Uterus (tissue), 4 donors: Measurements from ENCODE around the gene ANKS6. TPM values are rescaled to one million over a fixed set of nuclear protein-coding genes. Genes with fewer than 3 reads are reported as not detected.

Experiments used
- DNase-seq, 2 donors: peaks; one replicate each; pipeline ENCODE4 v3.0.0-alpha.2; 2019 to 2020
- H3K27ac ChIP-seq, 2 donors: fragments of 200-600 bp; sonication (generic); 1 replicate in 1 of 2; 2 replicates in 1 of 2; pipeline ENCODE4 v1.5.1; 2016 to 2018
- H3K27me3 ChIP-seq, 2 donors: fragments of 200-600 bp; sonication (generic); one replicate each; pipeline ENCODE4 v1.5.1; 2018 to 2019; ENCODE audit warnings: control low read depth in 1 of 2
- H3K36me3 ChIP-seq, 2 donors: fragments of 200-600 bp; sonication (generic); one replicate each; pipeline ENCODE4 v1.5.1; 2019; ENCODE audit warnings: control low read depth in 1 of 2
- H3K4me1 ChIP-seq, 2 donors: fragments of 200-600 bp; sonication (generic); one replicate each; pipeline ENCODE4 v1.5.1; 2018 to 2019; ENCODE audit warnings: control low read depth in 1 of 2
- H3K4me3 ChIP-seq, 2 donors: fragments of 200-600 bp; sonication (generic); 1 replicate in 1 of 2; 2 replicates in 1 of 2; pipeline ENCODE4 v1.5.1; 2018 to 2019; ENCODE audit warnings: mild to moderate bottlenecking in 1 of 2
- H3K9me3 ChIP-seq, 2 donors: fragments of 200-600 bp; sonication (generic); one replicate each; pipeline ENCODE4 v1.5.1; 2019; ENCODE audit warnings: control low read depth in 1 of 2
- POLR2A ChIP-seq, 2 donors: fragments of 450-650 bp; IDR thresholded peaks; one replicate each; pipeline ENCODE4 v1.6.1; 2016; ENCODE audit warnings: antibody characterized with exemption in 2 of 2, mild to moderate bottlenecking in 1 of 2, moderate library complexity in 1 of 2
- intact Hi-C: fragments of 100-400 bp; cut with DNase I; formaldehyde crosslinking; loops from one replicate; pipeline ENCODE4 v1.15.1; 2023; ENCODE audit warnings: low total_unique reads
- total RNA-seq, 4 donors: library from RNA; depleted of rRNA in 3 of 4; stranded (reverse); fragments of >200 nt in 3 of 4; gene quantifications; one replicate each; pipeline versions ENCODE4 v1.1.0 to v1.2.4, GENCODE V29; 2014 to 2023
- TF ChIP-seq, protein P1 (sequence below), 4 experiments: fragments of 200-600 bp in 2 of 4; fragments of 450-650 bp in 2 of 4; sonication (generic) in 2 of 4; IDR thresholded peaks; one replicate each; pipeline ENCODE4 v1.5.1; 2016 to 2019; ENCODE audit warnings: antibody characterized with exemption in 4 of 4, mild to moderate bottlenecking in 2 of 4, moderate library complexity in 1 of 4
- donor health status: DM: yes; HTN: yes; CAD: no.

The ANKS6 gene
- total RNA-seq, 4 donors from 2014 or later: 2.6 to 26.9 (median 13.7) TPM

DNA sequence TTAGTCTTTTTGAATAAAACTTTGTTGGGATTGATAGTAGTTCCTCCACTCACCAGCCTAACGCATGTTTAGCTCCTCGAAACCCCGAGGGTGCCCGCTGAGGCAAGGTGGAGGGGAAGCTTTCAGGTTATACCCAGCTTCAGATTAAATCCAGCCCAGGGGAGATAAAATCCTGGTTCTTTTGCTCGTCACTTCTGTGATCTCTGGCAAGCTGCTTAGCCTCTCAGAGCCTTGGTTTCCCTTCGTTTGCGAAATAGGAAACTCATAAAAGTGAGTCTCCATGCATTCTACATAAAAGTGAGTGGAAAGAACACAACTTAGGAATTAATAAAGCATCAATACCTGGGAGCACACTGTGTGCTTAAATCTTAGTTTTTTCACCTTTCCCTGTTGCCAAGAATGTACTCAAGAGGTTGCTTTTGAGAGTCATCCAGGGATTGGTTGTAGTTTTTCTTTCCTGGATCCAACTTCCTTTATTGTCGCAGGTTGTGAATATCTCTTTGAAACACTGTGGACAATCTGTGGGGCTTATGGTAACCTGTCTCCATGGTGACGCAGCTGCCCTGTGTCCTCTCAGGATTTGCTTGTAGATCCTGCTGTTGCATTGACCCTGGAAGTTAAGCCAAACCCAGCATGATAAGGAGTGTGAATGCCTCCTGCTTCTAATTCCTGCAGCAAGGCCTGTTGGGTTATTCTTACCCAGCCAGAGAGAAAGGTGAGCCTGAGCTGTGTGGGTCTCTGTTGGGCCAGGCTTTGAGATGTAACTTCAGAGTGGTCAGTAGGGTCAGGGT is 13.2 kb upstream of the ANKS6 start:
- no peaks in the 10 kb centered on the region for H3K36me3 ChIP-seq

DNA sequence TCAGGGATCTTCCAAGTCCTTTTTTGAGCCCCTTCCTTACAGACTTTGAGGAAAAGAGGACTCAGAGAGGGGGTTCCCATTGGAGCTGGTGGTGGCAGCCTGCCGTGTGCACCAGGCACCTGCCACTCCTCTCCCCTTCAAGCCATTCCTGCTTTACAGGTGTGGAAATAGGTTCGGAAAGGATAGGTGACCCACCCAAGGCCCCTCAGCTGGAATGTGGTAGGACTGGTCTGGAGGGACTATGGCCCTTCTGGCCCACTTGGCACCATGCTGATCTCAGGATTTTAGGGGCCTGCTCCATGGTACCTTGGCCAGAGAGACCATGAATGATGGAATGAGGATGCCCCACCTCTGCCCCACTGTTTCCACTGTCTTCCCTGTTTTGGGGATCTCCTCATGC is 12.5 kb upstream of the ANKS6 start:
- intact Hi-C loops: no loop called here
- Histone ChIP-seq H3K27ac (no peak overlapping the region), H3K9me3 (no peaks in the 10 kb centered on the region), H3K4me3 (no peak overlapping the region), H3K4me1 (peaks cover 0 to 4% of the 10 kb centered on the region in 2 donors), H3K36me3 (no peaks in the 10 kb centered on the region), H3K27me3 (no peaks in the 10 kb centered on the region)
- DNase-seq: no peak
- TF ChIP-seq, protein P1, sequence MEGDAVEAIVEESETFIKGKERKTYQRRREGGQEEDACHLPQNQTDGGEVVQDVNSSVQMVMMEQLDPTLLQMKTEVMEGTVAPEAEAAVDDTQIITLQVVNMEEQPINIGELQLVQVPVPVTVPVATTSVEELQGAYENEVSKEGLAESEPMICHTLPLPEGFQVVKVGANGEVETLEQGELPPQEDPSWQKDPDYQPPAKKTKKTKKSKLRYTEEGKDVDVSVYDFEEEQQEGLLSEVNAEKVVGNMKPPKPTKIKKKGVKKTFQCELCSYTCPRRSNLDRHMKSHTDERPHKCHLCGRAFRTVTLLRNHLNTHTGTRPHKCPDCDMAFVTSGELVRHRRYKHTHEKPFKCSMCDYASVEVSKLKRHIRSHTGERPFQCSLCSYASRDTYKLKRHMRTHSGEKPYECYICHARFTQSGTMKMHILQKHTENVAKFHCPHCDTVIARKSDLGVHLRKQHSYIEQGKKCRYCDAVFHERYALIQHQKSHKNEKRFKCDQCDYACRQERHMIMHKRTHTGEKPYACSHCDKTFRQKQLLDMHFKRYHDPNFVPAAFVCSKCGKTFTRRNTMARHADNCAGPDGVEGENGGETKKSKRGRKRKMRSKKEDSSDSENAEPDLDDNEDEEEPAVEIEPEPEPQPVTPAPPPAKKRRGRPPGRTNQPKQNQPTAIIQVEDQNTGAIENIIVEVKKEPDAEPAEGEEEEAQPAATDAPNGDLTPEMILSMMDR (IDR thresholded peaks at IDR 0.05): no peak
- no peak for TF ChIP-seq POLR2A (IDR thresholded peaks at IDR 0.05)

More for the DNA sequence above, 13.2 kb upstream of the ANKS6 start:
- no peak for DNase-seq
- Histone ChIP-seq H3K27ac (no peak overlapping the region), H3K27me3 (no peaks in the 10 kb centered on the region), H3K4me1 (peaks cover 0 to 4% of the 10 kb centered on the region in 2 donors), H3K4me3 (no peak overlapping the region), H3K9me3 (no peaks in the 10 kb centered on the region)
- TF ChIP-seq, protein P1 (IDR thresholded peaks at IDR 0.05): no peak
- TF ChIP-seq POLR2A (IDR thresholded peaks at IDR 0.05): no peak
- intact Hi-C loops: no loop called here

DNA sequence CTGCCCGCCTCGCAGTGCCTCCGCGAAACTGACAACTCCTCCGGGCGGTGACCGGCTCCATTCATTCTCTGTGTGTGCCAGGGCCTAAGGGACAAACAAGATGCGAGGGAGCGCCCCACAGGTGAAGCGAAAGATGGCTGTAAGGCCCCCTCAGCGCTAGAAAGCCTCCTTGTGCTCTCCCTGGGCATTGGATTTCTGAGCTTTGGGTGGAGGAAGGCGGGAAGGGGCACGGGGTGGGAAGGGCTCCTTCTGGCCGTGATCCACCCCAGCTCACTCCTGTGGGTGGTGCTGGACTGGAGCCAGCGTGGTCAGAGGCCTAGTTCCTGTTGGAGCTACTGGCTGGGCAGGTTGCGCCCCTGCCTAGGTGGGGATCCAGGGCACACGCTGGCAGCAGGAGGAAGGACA is 12.1 kb upstream of the ANKS6 start:
- Histone ChIP-seq H3K4me1 (peaks cover 0 to 4% of the 10 kb centered on the region in 2 donors), H3K4me3 (peak overlapping the region; percentile 34 to 41), H3K9me3 (no peaks in the 10 kb centered on the region), H3K27me3 (no peaks in the 10 kb centered on the region), H3K27ac (no peak overlapping the region), H3K36me3 (no peaks in the 10 kb centered on the region)
- intact Hi-C loops: no loop called here
- TF ChIP-seq, protein P1 (IDR thresholded peaks at IDR 0.05): no peak
- no peak for TF ChIP-seq POLR2A (IDR thresholded peaks at IDR 0.05)
- no peak for DNase-seq

DNA sequence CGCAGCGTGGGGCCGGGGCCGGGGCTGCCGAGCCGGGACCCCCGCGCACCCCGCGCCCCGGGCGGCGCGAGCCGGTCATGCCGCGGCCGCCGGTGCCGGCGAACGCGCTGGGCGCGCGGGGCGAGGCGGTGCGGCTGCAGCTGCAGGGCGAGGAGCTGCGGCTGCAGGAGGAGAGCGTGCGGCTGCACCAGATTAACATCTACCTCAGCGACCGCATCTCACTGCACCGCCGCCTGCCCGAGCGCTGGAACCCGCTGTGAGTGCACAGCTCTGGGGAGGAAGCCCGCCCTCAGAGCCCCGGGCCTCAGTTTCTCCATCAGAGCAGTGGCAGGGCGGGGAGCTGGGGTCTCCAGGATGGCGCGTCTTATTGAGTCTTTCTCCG is 11.4 kb upstream of the ANKS6 start:
- Histone ChIP-seq H3K9me3 (no peaks in the 10 kb centered on the region), H3K4me3 (peak overlapping the region; percentile 34 to 41), H3K27ac (no peak overlapping the region), H3K27me3 (no peaks in the 10 kb centered on the region), H3K4me1 (peaks cover 0 to 4% of the 10 kb centered on the region in 2 donors), H3K36me3 (no peaks in the 10 kb centered on the region)
- DNase-seq: no peak
- intact Hi-C loops: no loop called here
- TF ChIP-seq POLR2A (IDR thresholded peaks at IDR 0.05): no peak
- TF ChIP-seq, protein P1 (IDR thresholded peaks at IDR 0.05): no peak

DNA sequence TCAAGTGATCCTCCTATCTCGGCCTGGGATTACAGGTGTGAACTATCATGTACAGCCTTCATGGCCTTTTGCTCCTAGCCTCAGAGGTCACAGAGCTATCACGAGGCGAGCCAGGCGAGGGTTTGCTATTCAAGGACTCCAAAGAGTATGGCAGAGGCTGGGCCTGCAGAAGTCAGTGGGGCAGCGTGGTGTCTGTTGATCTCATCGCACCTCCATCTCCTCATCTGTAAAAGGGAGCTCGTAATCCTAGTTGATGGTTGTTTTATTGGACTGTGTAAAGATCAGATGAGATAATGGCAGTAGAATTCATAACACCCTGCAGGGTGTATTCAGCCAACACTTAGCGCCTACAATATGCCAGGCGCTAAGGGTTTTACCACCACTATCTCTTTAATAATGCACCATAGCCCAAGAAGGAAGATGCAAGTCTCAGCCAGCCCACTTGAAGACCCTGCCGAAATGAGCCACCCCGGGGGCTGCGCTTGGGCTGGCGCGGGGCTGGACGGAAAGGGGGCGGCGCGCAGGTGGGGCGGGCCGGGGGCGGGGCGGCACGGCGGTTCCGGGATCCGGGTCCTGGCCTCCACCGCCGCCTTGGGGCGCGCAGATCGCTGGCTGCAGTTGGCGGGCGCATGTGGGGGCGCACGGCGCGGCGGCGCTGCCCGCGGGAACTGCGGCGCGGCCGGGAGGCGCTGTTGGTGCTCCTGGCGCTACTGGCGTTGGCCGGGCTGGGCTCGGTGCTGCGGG is 10.9 kb upstream of the ANKS6 start, which contains the start of gene GALNT12:
Gene GALNT12, plus strand, starts transcription at position 601 of the 744 bp plus-strand sequence. Its CDS starts 29 bp downstream, at position 630.
- peaks cover 0 to 4% of the 10 kb centered on the region in 2 donors for H3K4me1 ChIP-seq
- H3K27me3 ChIP-seq: no peaks in the 10 kb centered on the region
- intact Hi-C loops: no loop called here
- DNase-seq: no peak
- peak within 1 kb of the TSS; percentile 34 to 41 for H3K4me3 ChIP-seq
- no peaks in the 10 kb centered on the region for H3K9me3 ChIP-seq
- no peaks in the 10 kb centered on the region for H3K36me3 ChIP-seq
- no peak for TF ChIP-seq POLR2A (IDR thresholded peaks at IDR 0.05)
- peak within 1 kb of the TSS in 1 of 2 donors; percentile 28 for H3K27ac ChIP-seq
